ENCODE data around the gene INTU.
"Not testable (repeated sequence)": the region's sequence is repeated elsewhere in the genome, so short reads cannot be mapped to it uniquely, and the experiment has no call there.

INTU gene

DNA sequence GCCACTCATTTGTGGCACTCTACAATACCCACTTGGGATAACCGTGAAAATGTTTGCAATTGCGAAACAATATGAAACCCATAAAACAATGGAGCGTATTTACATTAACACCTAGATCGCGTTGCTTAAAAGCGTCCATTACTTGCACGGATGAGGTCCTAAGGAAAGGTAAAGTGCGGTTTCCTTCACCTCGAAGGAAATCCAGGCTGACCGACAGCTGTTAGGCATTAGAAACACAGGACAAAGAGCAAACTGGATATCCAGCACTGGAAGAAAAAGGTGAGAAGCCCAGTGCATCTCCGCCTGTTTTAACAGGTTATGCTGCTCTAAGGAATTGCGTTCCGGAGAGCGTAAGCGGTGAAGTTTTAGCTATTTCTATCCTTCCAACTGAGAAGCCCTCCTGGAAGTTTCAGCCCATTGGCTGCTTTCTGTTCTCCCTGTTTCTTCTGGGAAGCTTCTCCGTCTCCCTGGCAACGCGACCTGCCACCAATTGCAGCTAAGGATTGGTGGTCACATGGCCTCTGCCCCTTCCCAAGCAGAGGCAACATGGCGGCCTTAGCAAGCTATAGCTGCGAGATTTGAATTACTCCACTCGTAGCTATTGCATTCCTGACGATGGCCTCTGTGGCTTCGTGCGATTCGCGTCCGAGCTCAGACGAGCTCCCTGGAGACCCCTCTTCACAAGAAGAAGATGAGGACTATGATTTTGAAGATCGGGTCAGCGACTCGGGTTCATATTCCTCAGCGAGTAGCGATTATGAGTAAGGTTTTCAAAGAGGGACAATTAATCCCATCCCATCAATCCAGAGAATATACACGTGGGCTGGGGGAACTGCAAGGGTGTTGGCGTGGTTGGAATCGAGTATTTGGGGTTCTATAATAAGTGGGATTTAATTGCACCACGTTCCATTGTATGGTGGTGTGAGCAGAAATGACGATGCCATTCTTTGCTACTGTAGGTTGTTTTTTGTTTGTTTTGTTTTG is at the start of gene INTU:
TSS of gene INTU (plus strand) at position 538 of the 984 bp plus-strand sequence. CDS start at position 616, 78 bp downstream.
- peak; percentile 44 for DNase-seq

DNA sequence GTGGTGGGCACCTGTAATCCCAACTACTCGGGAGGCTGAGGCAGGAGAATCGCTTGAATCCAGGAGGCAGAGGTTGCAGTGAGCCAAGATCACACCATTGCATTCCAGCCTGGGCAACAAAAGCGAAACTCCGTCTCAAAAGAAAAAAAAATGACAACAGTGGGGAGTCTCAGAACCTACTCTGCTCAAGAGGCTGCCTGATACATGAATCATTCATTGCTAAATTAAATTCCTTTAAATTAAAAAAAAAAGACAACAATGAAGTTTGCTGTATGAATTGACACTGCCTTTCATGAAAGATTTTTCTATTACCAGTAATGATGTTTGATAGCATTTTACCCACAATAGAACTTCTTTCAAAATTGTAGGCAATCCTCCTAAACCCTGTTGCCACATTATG is 46.3 kb upstream of the INTU start:
- not testable (repeated sequence) for DNase-seq

DNA sequence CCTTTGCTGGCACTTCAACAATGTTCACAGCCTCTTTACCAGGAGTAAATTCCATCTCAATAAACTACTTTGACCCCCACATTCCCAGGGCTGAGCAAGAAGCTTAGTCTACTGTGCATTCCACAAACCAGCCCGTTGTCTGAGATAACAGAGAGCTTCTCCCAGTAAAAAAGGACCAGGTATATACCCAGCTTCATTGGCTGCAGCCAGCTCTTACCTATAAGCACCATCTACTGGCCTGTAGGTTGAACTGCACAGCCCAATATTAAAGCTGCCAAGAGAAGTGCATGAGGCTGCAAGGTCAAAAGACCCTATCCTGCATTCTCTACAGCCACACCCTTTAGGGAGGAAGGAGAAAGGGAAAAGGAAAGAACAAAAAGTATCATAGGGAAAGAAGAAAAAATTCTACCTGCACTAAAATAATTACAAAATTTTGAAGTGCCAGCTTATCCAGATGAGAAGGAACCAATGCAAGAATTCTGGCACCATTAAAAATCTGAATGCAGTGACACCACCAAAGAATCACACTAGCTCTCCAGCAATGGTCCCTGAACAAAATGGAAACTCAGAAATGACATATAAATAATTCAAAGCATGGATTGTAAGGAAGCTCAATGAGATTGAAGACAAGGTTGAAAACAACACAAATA is 45.7 kb upstream of the INTU start:
- peak; percentile 7 for DNase-seq

GRCh38 chr4:127589153-127589552 is 43.6 kb upstream of the INTU start:
- DNase-seq, result not testable (repeated sequence)

DNA sequence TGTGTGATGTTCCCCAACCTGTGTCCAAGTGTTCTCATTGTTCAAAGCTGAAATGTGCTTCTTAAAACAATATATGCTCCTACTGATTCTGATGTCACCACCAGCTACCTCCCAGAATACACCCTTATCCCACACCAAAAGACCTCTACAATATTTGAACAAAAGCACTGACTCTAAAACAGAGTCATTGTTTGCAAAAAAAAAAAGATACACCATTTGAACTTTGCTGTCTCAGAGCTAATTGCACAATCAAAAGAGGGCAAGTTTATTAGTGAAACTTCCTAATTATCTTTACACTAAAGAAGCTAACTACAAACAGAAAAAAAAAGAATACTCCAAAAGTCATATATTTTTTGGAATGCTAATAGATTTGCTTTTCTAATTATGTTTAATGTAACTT is 34.1 kb upstream of the INTU start:
- DNase-seq, result no peak

GRCh38 chr4:127601029-127601428 is 31.7 kb upstream of the INTU start:
- no peak for DNase-seq

- DNase-seq, result no peak
Measured at GRCh38 chr4:127604949-127605709, 27.6 kb upstream of the INTU start.

- DNase-seq, result no peak
Measured at GRCh38 chr4:127606823-127607222, 25.9 kb upstream of the INTU start.

DNA sequence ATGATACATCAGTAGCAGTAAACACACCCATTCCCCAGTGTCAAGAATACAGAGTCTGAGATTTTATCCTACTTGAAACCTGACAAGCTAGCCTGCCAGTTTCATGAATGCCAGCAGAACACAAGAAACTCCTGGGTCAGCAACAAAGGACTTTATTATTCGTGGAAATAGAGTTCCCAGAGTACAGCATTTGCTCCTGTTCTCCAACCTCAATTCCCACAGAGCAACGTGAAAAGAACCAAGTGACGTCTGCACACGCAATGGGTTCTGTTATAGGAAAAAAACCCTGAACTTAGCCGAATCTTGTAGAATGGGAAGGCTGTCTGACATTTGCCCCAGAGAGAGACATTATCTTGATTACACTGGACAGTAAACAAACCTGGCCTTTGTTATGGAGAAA is 23.3 kb upstream of the INTU start:
- DNase-seq, result no peak

DNA sequence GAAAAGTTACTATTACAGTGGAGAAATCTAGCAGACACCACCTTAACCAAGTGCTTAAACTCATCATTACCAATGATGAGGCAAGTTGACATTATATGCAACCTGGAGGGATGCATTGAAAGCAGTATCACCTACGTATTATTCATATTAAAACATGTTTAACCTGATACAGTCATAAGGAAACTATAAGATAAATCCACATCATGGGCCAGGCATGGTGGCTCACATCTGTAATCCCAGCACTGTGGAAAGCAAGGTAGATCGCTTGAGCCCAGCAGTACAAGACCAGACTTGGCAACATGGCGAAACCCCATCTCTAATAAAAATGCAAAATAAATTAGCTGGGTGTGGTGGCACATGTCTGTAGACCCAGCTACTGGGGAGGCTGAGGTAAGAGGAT is 22.3 kb upstream of the INTU start:
- no peak for DNase-seq

DNA sequence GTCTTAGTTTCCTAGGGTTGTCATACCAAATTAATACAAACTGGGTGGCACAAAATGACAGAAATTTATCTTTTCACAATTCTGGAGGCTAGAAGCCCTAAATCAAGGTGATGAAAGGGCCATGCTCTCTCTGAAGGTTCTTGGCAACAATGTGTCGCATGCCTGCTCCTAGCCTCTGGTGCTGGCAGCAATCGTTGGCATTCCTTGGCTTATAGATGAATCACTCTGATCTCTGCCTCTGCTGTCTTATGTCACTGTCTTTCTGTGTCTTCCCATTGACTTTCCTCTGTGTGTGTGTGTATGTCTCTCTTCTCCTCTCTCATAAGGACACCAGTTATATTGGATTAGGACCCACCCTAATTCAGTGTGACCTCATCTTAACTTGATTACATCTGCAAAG is 15.9 kb upstream of the INTU start:
- no peak for DNase-seq

GRCh38 chr4:127618427-127618826 is 14.3 kb upstream of the INTU start:
- no peak for DNase-seq

- no peak for DNase-seq
Measured at GRCh38 chr4:127622621-127622920, 10.2 kb upstream of the INTU start.

GRCh38 chr4:127622921-127623796 is 9.6 kb upstream of the INTU start:
- DNase-seq, result no peak

GRCh38 chr4:127623797-127624083 is 9.0 kb upstream of the INTU start:
- no peak for DNase-seq

DNA sequence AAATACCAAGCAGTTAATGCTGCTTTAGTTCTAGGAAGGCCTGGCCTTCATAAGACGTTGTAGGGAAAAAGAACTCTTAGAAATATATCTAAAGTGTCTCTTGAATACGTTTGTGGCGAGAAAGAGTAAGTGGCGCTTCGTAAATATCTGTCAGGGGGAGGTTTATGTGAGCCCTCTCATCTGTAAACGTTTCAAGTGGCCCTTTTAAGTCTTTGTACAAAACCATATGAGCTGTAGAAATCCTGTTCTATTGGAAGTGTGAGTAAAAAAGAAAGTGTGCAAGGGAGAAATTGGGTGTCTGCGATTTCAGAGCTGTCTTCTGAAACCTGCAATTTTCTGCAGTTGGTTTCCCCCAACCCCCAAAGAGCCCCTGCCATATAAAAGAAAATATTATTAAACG is 8.6 kb upstream of the INTU start:
- no peak for DNase-seq

DNA sequence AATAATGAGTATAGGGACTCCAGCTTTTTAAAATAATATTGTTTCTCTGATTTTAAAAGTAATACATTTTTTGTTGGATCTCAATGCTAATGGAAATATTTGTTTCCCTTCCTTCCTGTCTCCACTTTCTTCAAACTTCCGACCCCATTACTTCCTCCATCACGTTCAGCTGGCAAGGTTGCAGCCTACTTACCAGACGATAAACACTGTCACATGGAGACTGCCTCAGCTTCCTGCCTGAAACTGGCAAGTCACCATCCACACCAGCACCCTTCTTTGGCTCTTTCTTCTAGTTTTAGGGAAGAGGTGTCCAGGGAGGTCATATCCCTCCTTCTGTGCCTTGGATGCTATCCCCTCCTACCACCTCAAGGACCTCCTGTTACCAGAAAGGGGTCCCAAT is 3.4 kb upstream of the INTU start:
- no peak for DNase-seq

- DNase-seq, result no peak
Measured at GRCh38 chr4:127630152-127630551, 2.6 kb upstream of the INTU start.

- DNase-seq, result no peak
Measured at GRCh38 chr4:127631420-127631819, 1.3 kb upstream of the INTU start.

DNA sequence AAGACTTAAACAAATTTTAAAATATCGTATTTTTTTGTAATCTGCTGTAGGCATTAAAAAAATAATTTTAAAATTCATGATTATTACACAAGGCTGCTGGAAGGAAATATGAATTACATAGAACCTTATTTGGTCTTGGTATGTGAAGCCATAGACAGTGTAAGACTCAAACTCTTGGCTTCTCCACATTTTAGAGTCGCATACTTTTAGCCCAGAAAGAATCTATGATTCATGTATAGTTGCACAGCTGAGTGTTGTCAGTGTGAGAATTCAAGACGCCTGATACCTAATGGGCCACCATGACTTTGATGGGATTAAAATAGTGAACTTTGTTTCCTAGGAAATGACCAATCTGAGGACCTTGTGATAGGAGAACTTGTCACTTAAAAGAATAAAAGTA is 1.4 kb downstream of the INTU start:
- no peak for DNase-seq

GRCh38 chr4:127641524-127641923 is 8.8 kb downstream of the INTU start:
- no peak for DNase-seq

DNA sequence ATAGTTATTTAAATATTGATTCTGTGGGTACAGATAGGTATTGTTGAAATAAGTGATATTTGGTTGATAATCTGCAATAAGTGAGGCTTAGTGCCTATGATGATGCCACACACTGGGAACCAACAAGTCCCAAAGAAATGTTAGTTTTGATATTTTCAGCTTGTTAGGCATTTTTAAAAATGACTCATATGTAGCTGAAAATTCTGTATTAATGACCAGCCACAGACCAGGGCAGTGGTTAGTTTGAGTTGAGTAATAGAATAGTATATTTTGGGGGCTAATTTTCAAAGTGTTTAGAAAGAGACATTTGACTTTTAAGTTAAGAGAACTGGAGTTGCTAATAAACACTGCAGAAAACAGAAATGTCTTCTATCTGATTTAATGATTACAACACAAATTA is 9.4 kb downstream of the INTU start:
- DNase-seq, result no peak

GRCh38 chr4:127643791-127644190 is 11.0 kb downstream of the INTU start:
- DNase-seq, result no peak
